Ishikawa (cell line): Measurements from ENCODE around the gene TDG.

Source experiments
- CEBPB ChIP-seq: IDR thresholded peaks from 2 replicates; pipeline ENCODE4 v1.6.1; 2012
- CREB1 ChIP-seq: IDR thresholded peaks from 2 replicates; pipeline ENCODE4 v1.6.1; 2012; ENCODE audit warnings: low read depth
- EGR1 ChIP-seq: IDR thresholded peaks from 2 replicates; pipeline ENCODE4 v1.6.1; 2012
- EP300 ChIP-seq: IDR thresholded peaks from 2 replicates; pipeline ENCODE4 v1.6.1; 2012; ENCODE audit warnings: borderline replicate concordance
- FOXM1 ChIP-seq: IDR thresholded peaks from 2 replicates; pipeline ENCODE4 v1.6.1; 2012; ENCODE audit warnings: low read depth, borderline replicate concordance
- MAX ChIP-seq: IDR thresholded peaks from 2 replicates; pipeline ENCODE4 v1.6.1; 2012
- RAD21 ChIP-seq: IDR thresholded peaks from 2 replicates; pipeline ENCODE4 v1.6.1; 2012; ENCODE audit warnings: low read depth
- REST ChIP-seq: IDR thresholded peaks from 2 replicates; pipeline ENCODE4 v1.6.1; 2012; ENCODE audit warnings: low read depth, mild to moderate bottlenecking
- TAF1 ChIP-seq: IDR thresholded peaks from 2 replicates; pipeline ENCODE4 v1.6.1; 2012; ENCODE audit warnings: low read depth, mild to moderate bottlenecking
- TCF12 ChIP-seq: IDR thresholded peaks from 2 replicates; pipeline ENCODE4 v1.6.1; 2012; ENCODE audit warnings: low read depth
- TEAD4 ChIP-seq: IDR thresholded peaks from 2 replicates; pipeline ENCODE4 v1.6.1; 2012
- USF1 ChIP-seq: IDR thresholded peaks from 2 replicates; pipeline ENCODE4 v1.6.1; 2012
- YY1 ChIP-seq: IDR thresholded peaks from 2 replicates; pipeline ENCODE4 v1.6.1; 2012; ENCODE audit warnings: low read depth

GRCh38 chr12:103917873-103918272, 47.8 kb upstream of the TDG start:
- TF ChIP-seq TAF1: no peak
- TF ChIP-seq CEBPB: no peak
- TF ChIP-seq RAD21: no peak
- TF ChIP-seq YY1: no peak
- no peak for TF ChIP-seq REST
- TF ChIP-seq TEAD4: no peak
- TF ChIP-seq EP300: no peak
- no peak for TF ChIP-seq EGR1
- no peak for TF ChIP-seq FOXM1
- TF ChIP-seq USF1: no peak
- TF ChIP-seq TCF12: no peak
- no peak for TF ChIP-seq MAX
- no peak for TF ChIP-seq CREB1
